Measurements from ENCODE around the gene CCDC158. TPM values are rescaled to one million over a fixed set of nuclear protein-coding genes. Genes with fewer than 3 reads are reported as not detected.

The CCDC158 gene
- total and polyA plus RNA-seq, 2 of the 4 experiments (the other 2 are of a cell fraction): not detected

- Histone ChIP-seq H3K9me1 (ENCODE audit: insufficient read depth, low read length) (no peaks in the 10 kb centered on the region), H2AK5ac (ENCODE audit: low read depth, low read length) (no peak overlapping the region), H2BK5ac (ENCODE audit: low read depth, low read length, poor library complexity, severe bottlenecking) (no peak overlapping the region), H2BK15ac (ENCODE audit: low read depth, low read length) (no peak overlapping the region), H3K79me1 (ENCODE audit: low read depth in 1 of 2, low read length in 2 of 2) (no peaks in the 10 kb centered on the region), H3K4me3 (ENCODE audit: insufficient read depth, low read depth, low read length) (no peak overlapping the region), H3K27ac (ENCODE audit: insufficient read depth, low read length) (no peak overlapping the region), H4K20me1 (ENCODE audit: insufficient read depth, low read length) (no peaks in the 10 kb centered on the region), H4K8ac (ENCODE audit: low read depth in 2 of 2, low read length in 2 of 2) (no peak overlapping the region), H3K36me3 (ENCODE audit: control insufficient read depth, insufficient read depth, low read length) (no peaks in the 10 kb centered on the region), H2BK120ac (ENCODE audit: low read depth, low read length) (no peak overlapping the region), H2AK9ac (replicated peaks; ENCODE audit: low read depth, low read length, poor library complexity) (no peak overlapping the region), H3K23ac (ENCODE audit: low read depth, low read length) (no peak overlapping the region), H3K14ac (replicated peaks; ENCODE audit: low read depth, low read length) (no peak overlapping the region), H4K91ac (ENCODE audit: insufficient read depth, low read depth, low read length) (no peak overlapping the region), H3K9ac (ENCODE audit: low read depth, low read length) (no peak overlapping the region), H3K4me2 (ENCODE audit: low read depth, low read length) (no peak overlapping the region), H3K4me1 (ENCODE audit: control insufficient read depth, insufficient read depth, low read length) (no peaks in the 10 kb centered on the region), H3K27me3 (ENCODE audit: control insufficient read depth, insufficient read depth, low read length) (peaks cover 41% of the 10 kb centered on the region), H3K56ac (ENCODE audit: extremely low read depth, insufficient read depth, low read length) (no peak overlapping the region), H2BK20ac (ENCODE audit: low read depth, low read length) (no peak overlapping the region), H3K4ac (ENCODE audit: low read depth, low read length) (no peak overlapping the region), H3K9me3 (ENCODE audit: control insufficient read depth, insufficient read depth, low read length) (no peaks in the 10 kb centered on the region), H4K5ac (ENCODE audit: low read depth, low read length) (no peak overlapping the region), H3K18ac (ENCODE audit: low read depth, low read length) (no peak overlapping the region), H2AFZ (replicated peaks; ENCODE audit: low read length, poor library complexity) (no peak overlapping the region)
- no peak for ATAC-seq (ENCODE audit: low read depth)
- ChIA-PET CTCF (no interaction called here), POLR2A (ENCODE audit: unreplicated experiment) (no interaction called here)
- BruUV-seq (replicated peaks): no TSS peak
- no peak for DNase-seq
- in situ Hi-C loops (cut with MboI; ENCODE audit: low sequenced_read_pairs) (no loop called here), dilution Hi-C loops (cut with HindIII; ENCODE audit: low sequenced_read_pairs, unreplicated experiment) (no loop called here), intact Hi-C loops (cut with micrococcal nuclease) (no loop called here)
- no peak for TF ChIP-seq SMC3 (IDR thresholded peaks at IDR 0.05; ENCODE audit: low read depth, low read length)
- WGBS, 2 experiments (ENCODE audit: extremely low coverage in 2 of 2, insufficient read length in 1 of 2): 0% methylated on average over 1 of the region's 3 CpGs; no CpG with 5 or more reads in 1 of the 2 experiments
Measured at GRCh38 chr4:76266627-76267026, 154.3 kb downstream of the CCDC158 start.
